Thymus (tissue), 11 donors: ENCODE measurements around the gene HIRA. TPM values are rescaled to one million over a fixed set of nuclear protein-coding genes. Genes with fewer than 3 reads are reported as not detected.

Source experiments
- DNase-seq, 9 donors: peaks; one replicate each; pipeline ENCODE4 v3.0.0-alpha.2; 2013; ENCODE audit warnings: low spot score in 9 of 9, low read depth in 6 of 9, missing footprints in 1 of 9
- H3K27ac ChIP-seq, 2 donors: one replicate each; pipeline ENCODE4 v1.5.1; 2013; ENCODE audit warnings: control low read depth in 1 of 2, low read depth in 1 of 2, low read length in 1 of 2, mild to moderate bottlenecking in 1 of 2, moderate library complexity in 1 of 2
- H3K27me3 ChIP-seq, 2 donors: one replicate each; pipeline ENCODE4 v1.5.1; 2013; ENCODE audit warnings: low read length in 1 of 2; ENCODE audit not compliant: control insufficient read depth in 2 of 2, insufficient read depth in 1 of 2
- H3K36me3 ChIP-seq, 2 donors: one replicate each; pipeline ENCODE4 v1.5.1; 2013; ENCODE audit warnings: low read length in 1 of 2, mild to moderate bottlenecking in 1 of 2, moderate library complexity in 1 of 2; ENCODE audit not compliant: control insufficient read depth in 2 of 2, insufficient read depth in 2 of 2
- H3K4me1 ChIP-seq, 2 donors: one replicate each; pipeline ENCODE4 v1.5.1; 2013; ENCODE audit warnings: low read length in 2 of 2; ENCODE audit not compliant: control insufficient read depth in 2 of 2, insufficient read depth in 2 of 2
- H3K4me3 ChIP-seq, 2 donors: one replicate each; pipeline ENCODE4 v1.5.1; 2013; ENCODE audit warnings: low read length in 2 of 2, control low read depth in 1 of 2, mild to moderate bottlenecking in 1 of 2
- H3K9me3 ChIP-seq, 2 donors: one replicate each; pipeline ENCODE4 v1.5.1; 2013; ENCODE audit warnings: low read length in 1 of 2, mild to moderate bottlenecking in 1 of 2; ENCODE audit not compliant: control insufficient read depth in 2 of 2, insufficient read depth in 1 of 2
- WGBS: extraction: QIAGEN DNeasy Blood & Tissue Kit; methylation state at CpG from one replicate; pipeline ENCODE4 v1.1.7; 2013; 5-methylcytosine and 5-hydroxymethylcytosine counted together
- polyA plus RNA-seq: library from polyadenylated mRNA; stranded (reverse); fragments of 200-250 nt; gene quantifications from one replicate; pipeline ENCODE4 v1.2.3, GENCODE V29; 2013
- total RNA-seq: library from RNA; stranded (reverse); fragments of 120-200 nt; gene quantifications from one replicate; pipeline ENCODE4 v1.2.4, GENCODE V29; 2013
- donor health status: healthy.

The HIRA gene
- total and polyA plus RNA-seq, 2 donors: 15.4 to 15.9 TPM

DNA sequence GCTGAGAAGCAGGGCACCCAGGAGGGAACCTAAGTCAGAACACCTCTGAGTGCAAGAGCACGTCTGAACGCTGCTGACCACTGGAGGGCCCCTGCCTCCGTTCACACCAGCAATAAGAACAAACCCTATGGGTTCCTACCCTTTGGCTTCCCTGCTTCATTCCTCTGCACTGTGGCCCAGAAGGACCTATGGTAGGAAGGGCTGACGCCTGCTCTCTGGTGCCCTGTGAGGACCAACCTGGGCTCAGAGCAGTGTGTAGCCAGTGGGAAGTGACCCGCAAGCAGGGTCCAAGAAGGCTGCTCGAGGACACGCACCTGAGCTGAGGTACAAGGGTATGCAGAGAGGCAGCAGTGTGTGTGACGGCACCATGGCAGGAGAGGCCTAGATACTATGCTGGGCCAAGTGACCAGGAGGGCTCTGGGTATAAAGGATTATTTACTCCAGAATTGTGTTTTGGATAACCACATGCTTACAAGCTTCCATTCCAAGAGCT is 71.2 kb downstream of the HIRA start:
- Histone ChIP-seq H3K4me3 (no peak overlapping the region), H3K27ac (no peak overlapping the region), H3K4me1 (peaks cover 0 to 3% of the 10 kb centered on the region in 2 donors), H3K9me3 (no peaks in the 10 kb centered on the region), H3K27me3 (no peaks in the 10 kb centered on the region), H3K36me3 (peaks cover 81 to 92% of the 10 kb centered on the region in 2 donors)
- no peak for DNase-seq
- WGBS: 99% methylated on average over 8 of the region's 8 CpGs

DNA sequence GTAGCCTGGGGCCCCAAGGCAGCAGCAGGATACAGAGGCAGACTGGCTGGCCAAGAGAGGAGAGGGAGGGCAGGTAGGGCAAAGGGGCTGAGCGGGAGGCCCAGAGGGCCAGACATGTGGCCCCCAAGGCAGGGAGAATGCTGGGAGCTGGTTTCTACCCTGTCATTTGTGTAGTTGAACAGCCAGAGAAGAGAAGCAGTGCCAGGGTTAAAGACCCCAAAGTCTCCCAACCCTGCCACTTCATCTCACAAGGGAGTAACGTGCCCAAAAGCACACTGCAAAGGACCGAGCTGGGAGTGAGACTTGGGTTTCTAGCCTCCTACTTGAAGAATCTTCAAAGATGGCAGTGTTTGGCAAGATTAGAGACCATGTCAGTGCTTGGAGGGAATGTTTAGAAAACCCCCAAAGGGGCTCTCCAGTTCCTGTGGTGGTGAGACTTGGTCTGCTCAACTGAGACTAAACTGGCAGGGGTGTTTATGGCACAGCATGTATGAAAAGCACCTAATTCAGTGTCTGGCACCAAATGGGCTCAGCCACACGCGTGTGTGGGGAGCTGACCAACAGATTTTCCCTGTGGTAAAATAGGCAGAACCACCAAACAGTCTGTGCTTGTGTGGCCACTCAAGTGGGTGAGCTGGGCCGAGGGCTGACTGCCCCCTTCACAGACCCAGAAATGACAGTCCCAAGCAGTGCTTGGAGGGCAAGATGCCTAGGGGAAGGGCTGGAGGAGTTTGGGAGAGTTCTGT is 71.8 kb downstream of the HIRA start:
- H3K9me3 ChIP-seq: no peaks in the 10 kb centered on the region
- peaks cover 0 to 3% of the 10 kb centered on the region in 2 donors for H3K4me1 ChIP-seq
- no peaks in the 10 kb centered on the region for H3K27me3 ChIP-seq
- no peak overlapping the region for H3K27ac ChIP-seq
- no peak overlapping the region for H3K4me3 ChIP-seq
- no peak for DNase-seq
- peaks cover 80 to 90% of the 10 kb centered on the region in 2 donors for H3K36me3 ChIP-seq
- WGBS: 98% methylated on average over 6 of the region's 6 CpGs

DNA sequence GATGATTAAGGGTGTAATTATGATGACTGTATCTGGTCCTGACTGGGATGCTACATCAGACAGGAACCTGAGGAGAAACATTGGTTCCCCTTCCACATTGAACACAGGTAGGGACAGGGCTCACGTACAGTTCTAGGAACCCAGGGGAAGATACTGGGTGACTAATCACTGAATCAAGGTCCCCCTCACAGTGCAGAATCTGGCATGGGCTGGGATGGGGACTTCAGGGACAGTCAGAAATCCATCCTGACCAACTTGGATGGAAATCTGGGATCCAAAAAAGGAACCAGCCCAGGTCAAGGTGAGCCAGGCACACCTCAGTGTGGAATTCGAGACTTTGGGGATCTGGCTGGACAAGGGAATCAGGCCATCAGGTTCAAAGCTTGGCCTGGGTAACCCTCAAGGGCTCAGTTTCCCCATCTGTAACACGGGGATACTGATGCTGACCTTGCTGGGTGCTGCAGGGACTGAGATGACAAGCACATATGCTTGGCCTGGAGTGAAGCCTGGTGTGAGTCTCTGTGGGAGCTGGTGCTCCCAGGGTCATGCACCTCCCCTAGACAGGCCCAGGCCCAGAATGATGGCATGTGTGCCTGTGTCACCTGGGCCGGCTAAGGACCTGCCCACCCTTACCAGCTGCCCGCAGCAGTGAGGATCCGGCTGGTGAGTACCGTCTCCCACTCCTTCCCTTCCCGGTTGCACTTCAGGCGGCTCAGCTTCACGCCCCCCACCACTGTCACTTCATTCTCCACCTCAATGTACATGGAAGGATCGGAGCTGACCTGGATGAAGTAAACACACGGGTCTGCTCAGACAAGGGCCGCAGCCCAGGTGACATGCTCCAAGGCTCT is 72.6 kb downstream of the HIRA start:
- no peak overlapping the region for H3K27ac ChIP-seq
- peaks cover 86 to 90% of the 10 kb centered on the region in 2 donors for H3K36me3 ChIP-seq
- H3K4me1 ChIP-seq: peaks cover 0 to 3% of the 10 kb centered on the region in 2 donors
- no peak for DNase-seq
- WGBS: 98% methylated on average over 13 of the region's 13 CpGs
- no peak overlapping the region for H3K4me3 ChIP-seq
- no peaks in the 10 kb centered on the region for H3K27me3 ChIP-seq
- H3K9me3 ChIP-seq: no peaks in the 10 kb centered on the region

DNA sequence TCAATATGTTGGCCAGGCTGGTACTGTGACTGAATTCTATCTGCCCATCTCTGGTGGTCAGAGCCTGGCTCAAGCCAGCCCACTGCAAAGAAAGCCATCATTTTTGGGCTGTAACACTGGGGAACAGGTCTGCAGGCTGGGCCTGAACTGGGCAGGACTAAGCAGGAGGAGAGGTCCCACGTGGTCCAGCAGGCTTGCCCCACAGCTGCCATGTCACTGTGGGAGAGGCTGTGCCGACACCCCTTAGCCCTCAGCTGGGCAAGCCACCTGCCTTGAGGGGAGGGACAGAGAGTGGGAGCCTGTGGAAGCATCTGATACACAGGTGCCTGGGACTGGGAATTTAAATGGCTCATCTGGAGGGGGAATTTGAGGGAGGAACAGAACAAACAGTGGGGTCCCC is 73.3 kb downstream of the HIRA start:
- Histone ChIP-seq H3K4me3 (no peak overlapping the region), H3K9me3 (no peaks in the 10 kb centered on the region), H3K27ac (no peak overlapping the region), H3K36me3 (peaks cover 90 to 93% of the 10 kb centered on the region in 2 donors), H3K27me3 (no peaks in the 10 kb centered on the region), H3K4me1 (peaks cover 0 to 3% of the 10 kb centered on the region in 2 donors)
- whole genome bisulfite sequencing: 99% methylated on average over 2 of the region's 2 CpGs
- DNase-seq: no peak

DNA sequence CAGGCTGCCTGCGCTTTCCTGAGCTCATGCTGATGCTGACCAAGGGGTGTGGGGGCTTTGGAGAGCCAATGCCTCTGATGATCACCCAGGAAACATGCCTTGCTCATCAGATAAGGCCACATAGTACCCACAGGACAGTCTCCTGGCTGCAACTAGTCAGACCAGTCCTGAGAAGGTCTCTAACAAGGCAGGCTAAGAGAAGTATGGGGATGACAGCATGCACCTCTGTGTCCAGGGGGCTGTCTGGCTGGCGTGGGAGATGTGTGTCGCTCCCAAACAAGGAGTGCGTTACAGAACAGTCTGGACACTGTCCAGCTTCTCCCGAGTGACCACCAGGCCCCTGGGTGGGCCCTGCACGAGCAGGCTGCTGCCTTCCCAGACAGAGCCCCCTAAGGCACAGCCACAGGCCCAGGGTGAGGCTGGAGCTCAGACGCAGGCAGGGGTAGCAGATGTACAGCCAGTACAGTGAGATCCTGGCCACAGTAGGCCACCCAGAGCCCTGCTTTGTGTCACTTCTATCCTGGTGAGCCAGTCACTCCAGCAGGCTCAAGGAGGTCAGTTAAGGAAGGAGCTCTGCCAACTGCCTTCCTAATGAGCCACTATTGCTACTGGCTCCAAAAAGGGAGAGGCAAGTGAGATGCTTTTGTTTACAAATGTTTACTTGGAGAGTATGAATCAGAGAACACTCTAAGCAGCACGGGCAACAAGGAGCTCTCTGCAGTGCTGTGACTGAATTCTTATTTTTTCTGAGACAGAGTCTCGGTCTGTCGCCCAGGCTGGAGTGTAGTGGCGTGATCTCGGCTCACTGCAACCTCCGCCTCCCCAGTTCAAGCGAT is 74.0 kb downstream of the HIRA start:
- H3K9me3 ChIP-seq: no peaks in the 10 kb centered on the region
- DNase-seq: no peak
- no peaks in the 10 kb centered on the region for H3K27me3 ChIP-seq
- H3K4me1 ChIP-seq: peaks cover 0 to 3% of the 10 kb centered on the region in 2 donors
- WGBS: 98% methylated on average over 14 of the region's 14 CpGs
- H3K36me3 ChIP-seq: peaks cover 92 to 96% of the 10 kb centered on the region in 2 donors
- H3K27ac ChIP-seq: no peak overlapping the region
- H3K4me3 ChIP-seq: no peak overlapping the region

DNA sequence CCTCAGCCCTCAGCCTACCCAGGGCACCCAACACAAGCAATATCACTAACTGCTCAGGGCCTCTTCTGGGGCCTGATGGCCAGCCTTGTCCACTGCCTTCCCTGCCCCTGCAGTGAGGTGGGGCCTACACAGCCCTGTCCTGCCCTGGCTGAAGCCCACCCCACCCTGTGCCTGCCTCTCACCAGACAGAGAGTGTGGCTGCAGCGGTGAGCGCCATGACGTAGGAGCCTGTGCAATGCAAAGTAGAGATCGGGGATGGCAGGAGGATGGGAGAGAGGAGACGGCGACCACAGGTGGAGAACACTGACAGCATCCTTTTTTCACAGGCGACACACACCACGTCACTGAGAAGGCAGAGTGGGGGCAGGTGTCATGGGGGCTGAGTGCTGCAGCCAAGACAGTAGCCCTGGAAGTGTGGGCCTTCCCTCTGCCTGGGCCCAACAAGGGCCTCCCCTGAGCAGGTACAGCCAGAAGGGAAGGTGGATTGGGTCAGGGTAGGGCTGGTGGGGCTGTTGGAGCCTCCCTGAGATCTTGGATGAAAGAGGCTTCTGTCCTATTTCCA is 74.7 kb downstream of the HIRA start:
- DNase-seq: no peak
- WGBS: over 99% methylated on average over 8 of the region's 8 CpGs
- Histone ChIP-seq H3K4me1 (peaks cover 0 to 3% of the 10 kb centered on the region in 2 donors), H3K36me3 (peaks cover 96 to 97% of the 10 kb centered on the region in 2 donors), H3K27me3 (no peaks in the 10 kb centered on the region), H3K4me3 (no peak overlapping the region), H3K27ac (no peak overlapping the region), H3K9me3 (no peaks in the 10 kb centered on the region)

DNA sequence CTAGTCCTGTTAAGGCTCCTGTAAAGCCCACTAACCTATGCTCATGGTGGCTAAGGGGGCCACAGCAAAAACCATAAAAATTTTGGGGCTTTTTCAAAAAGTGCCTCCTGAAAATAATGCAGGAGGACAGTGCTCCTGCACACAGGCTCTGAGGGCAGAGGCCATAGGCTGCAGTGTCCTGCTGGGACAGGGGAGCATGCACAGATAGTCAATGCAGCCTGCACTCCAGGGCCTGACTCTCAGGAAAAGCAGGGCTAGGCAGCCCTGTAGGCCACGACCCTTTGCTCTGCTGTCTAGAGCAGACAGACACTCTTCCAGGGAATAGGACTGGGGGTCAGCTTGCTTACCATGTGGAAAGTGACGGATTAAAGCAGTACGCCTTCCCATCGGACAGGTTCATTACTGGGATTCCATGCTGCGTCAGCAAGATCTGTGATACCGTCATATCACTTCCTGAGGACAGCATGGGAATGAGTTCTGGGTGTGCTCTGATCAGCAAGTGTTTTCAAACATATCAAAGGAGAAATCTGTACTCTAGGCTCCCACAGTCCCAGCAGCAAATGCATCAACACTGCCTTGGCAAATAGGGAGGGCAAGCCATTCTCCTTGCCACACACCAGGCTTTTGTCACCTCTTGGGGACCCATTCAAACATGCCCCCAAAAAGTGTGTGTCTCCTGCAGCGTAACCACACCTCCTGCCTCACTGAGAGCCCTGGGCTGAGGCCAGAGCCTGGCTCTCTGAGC is 75.9 kb downstream of the HIRA start:
- DNase-seq: no peak
- H3K27ac ChIP-seq: no peak overlapping the region
- H3K4me1 ChIP-seq: no peaks in the 10 kb centered on the region
- no peak overlapping the region for H3K4me3 ChIP-seq
- H3K36me3 ChIP-seq: peaks cover 95 to 96% of the 10 kb centered on the region in 2 donors
- H3K9me3 ChIP-seq: no peaks in the 10 kb centered on the region
- WGBS: 97% methylated on average over 7 of the region's 7 CpGs
- no peaks in the 10 kb centered on the region for H3K27me3 ChIP-seq

DNA sequence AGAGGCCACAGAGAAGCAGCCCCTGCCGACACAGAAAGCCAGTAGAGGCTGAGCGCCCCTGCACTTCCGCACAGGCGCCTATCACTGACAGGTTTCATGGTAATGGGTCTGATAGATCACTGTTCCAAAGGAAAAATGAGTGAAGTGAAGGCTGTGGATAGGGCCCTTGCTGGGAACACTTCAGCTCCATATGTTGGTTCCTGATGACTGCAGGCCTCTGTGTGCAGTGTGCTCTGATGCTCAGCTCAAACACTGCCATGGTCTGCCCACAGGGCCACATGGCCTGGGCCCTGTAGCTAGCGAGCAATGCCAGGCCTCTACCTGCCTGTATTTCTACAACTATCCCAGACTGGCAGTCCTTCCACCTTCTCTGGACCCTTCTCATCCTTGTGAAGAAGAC is 77.3 kb downstream of the HIRA start:
- Histone ChIP-seq H3K4me1 (no peaks in the 10 kb centered on the region), H3K27me3 (no peaks in the 10 kb centered on the region), H3K9me3 (no peaks in the 10 kb centered on the region), H3K36me3 (peaks cover 91 to 95% of the 10 kb centered on the region in 2 donors), H3K4me3 (no peak overlapping the region), H3K27ac (no peak overlapping the region)
- no peak for DNase-seq
- WGBS: 98% methylated on average over 5 of the region's 5 CpGs
